Kidney epithelial cell (primary cell): ENCODE measurements around the gene IZUMO3. TPM values are rescaled to one million over a fixed set of nuclear protein-coding genes. Genes with fewer than 3 reads are reported as not detected.

Experiments used
- DNase-seq: peaks from one replicate; pipeline ENCODE4 v3.0.0-alpha.2; 2010; ENCODE audit warnings: low read depth
- H3K27me3 ChIP-seq: 2 replicates; pipeline ENCODE4 v1.6.0; 2011; ENCODE audit warnings: low read length; ENCODE audit not compliant: control insufficient read depth, insufficient read depth
- H3K36me3 ChIP-seq: 2 replicates; pipeline ENCODE4 v1.5.1; 2011; ENCODE audit warnings: low read length; ENCODE audit not compliant: control insufficient read depth, insufficient read depth
- H3K4me3 ChIP-seq: 2 replicates; pipeline ENCODE4 v1.5.1; 2011; ENCODE audit warnings: low read depth, mild to moderate bottlenecking, control low read depth, low read length
- total RNA-seq: library from RNA; depleted of rRNA; stranded (reverse); fragments of >200 nt; gene quantifications from 2 replicates; pipeline ENCODE4 v1.2.3, GENCODE V29; 2015
- TF ChIP-seq, protein P1 (sequence below): IDR thresholded peaks from 2 replicates; pipeline ENCODE4 v1.5.1; 2011; ENCODE audit warnings: mild to moderate bottlenecking, moderate library complexity, low read length, control low read depth, inconsistent platforms; ENCODE audit not compliant: insufficient read depth, poor library complexity, severe bottlenecking

IZUMO3 gene
- total RNA-seq, 1 donor from 2014 or later = not detected

DNA sequence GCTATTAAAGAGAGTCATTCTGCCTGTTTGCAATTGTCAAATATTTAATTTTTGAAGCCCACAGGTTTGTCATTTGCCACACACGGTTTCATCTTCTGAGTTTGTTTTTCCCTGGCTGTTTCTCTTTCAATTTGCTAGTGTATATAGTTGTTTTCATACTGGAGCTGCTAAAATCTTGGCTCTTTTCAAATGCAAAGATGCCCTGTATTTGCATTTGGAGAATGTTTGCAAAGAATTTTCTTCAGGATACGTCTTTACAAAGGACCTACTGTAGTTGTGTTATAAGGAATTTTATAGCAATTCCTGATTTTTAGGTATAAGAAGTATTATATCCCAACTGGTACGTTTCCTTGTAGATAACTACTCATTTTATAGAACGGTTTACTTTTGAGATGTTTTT lies 48.0 kb downstream of the IZUMO3 start:
- H3K36me3 ChIP-seq = no peaks in the 10 kb centered on the region
- H3K4me3 ChIP-seq = no peak overlapping the region
- H3K27me3 ChIP-seq = no peaks in the 10 kb centered on the region
- TF ChIP-seq, protein P1, sequence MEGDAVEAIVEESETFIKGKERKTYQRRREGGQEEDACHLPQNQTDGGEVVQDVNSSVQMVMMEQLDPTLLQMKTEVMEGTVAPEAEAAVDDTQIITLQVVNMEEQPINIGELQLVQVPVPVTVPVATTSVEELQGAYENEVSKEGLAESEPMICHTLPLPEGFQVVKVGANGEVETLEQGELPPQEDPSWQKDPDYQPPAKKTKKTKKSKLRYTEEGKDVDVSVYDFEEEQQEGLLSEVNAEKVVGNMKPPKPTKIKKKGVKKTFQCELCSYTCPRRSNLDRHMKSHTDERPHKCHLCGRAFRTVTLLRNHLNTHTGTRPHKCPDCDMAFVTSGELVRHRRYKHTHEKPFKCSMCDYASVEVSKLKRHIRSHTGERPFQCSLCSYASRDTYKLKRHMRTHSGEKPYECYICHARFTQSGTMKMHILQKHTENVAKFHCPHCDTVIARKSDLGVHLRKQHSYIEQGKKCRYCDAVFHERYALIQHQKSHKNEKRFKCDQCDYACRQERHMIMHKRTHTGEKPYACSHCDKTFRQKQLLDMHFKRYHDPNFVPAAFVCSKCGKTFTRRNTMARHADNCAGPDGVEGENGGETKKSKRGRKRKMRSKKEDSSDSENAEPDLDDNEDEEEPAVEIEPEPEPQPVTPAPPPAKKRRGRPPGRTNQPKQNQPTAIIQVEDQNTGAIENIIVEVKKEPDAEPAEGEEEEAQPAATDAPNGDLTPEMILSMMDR = no peak
- DNase-seq = no peak
